HG02763 (cell line): Measurements from ENCODE around the gene ADARB2.

Experiments used
- ATAC-seq: cut with Tn5 transposase; IDR thresholded peaks from one replicate; pipeline ENCODE4 v1.9.1; 2021; ENCODE audit warnings: mild to moderate bottlenecking, moderate library complexity; ENCODE audit not compliant: unreplicated experiment

The ADARB2 gene

GRCh38 chr10:1378473-1378872 lies 358.9 kb downstream of the ADARB2 start:
- no peak for ATAC-seq

GRCh38 chr10:1377740-1378397 lies 359.5 kb downstream of the ADARB2 start:
- no peak for ATAC-seq

GRCh38 chr10:1377231-1377630 lies 360.1 kb downstream of the ADARB2 start:
- no peak for ATAC-seq

GRCh38 chr10:1376384-1376945 lies 360.9 kb downstream of the ADARB2 start:
- ATAC-seq: no peak

- no peak for ATAC-seq
Measured at GRCh38 chr10:1375346-1376170, 361.8 kb downstream of the ADARB2 start.

- ATAC-seq: no peak
Measured at GRCh38 chr10:1374511-1375345, 362.6 kb downstream of the ADARB2 start.

- ATAC-seq: no peak
Measured at GRCh38 chr10:1373287-1373686, 364.0 kb downstream of the ADARB2 start.

- ATAC-seq: no peak
Measured at GRCh38 chr10:1372212-1372611, 365.1 kb downstream of the ADARB2 start.

- no peak for ATAC-seq
Measured at GRCh38 chr10:1370298-1370697, 367.0 kb downstream of the ADARB2 start.

GRCh38 chr10:1369665-1370064 lies 367.7 kb downstream of the ADARB2 start:
- no peak for ATAC-seq

- ATAC-seq: no peak
Measured at GRCh38 chr10:1369197-1369596, 368.1 kb downstream of the ADARB2 start.

- ATAC-seq: no peak
Measured at GRCh38 chr10:1368842-1369171, 368.5 kb downstream of the ADARB2 start.

- ATAC-seq: no peak
Measured at GRCh38 chr10:1367938-1368841, 369.1 kb downstream of the ADARB2 start.

GRCh38 chr10:1366811-1367425 lies 370.4 kb downstream of the ADARB2 start:
- ATAC-seq: no peak

- no peak for ATAC-seq
Measured at GRCh38 chr10:1366322-1366691, 371.0 kb downstream of the ADARB2 start.

GRCh38 chr10:1365540-1366321 lies 371.6 kb downstream of the ADARB2 start:
- no peak for ATAC-seq

- no peak for ATAC-seq
Measured at GRCh38 chr10:1364151-1364910, 373.0 kb downstream of the ADARB2 start.

GRCh38 chr10:1363446-1364121 lies 373.7 kb downstream of the ADARB2 start:
- ATAC-seq: no peak
